ENCODE data around the gene ZNF32.
"Not testable (repeated sequence)": the region's sequence is repeated elsewhere in the genome, so short reads cannot be mapped to it uniquely, and the experiment has no call there.

ZNF32 gene

GRCh38 chr10:43622038-43622437 is 26.6 kb downstream of the ZNF32 start:
- DNase-seq = no peak

GRCh38 chr10:43619368-43619767 is 29.3 kb downstream of the ZNF32 start:
- no peak for DNase-seq

- no peak for DNase-seq
These were observed 31.8 kb downstream of the ZNF32 start for GRCh38 chr10:43616697-43617370.

- no peak for DNase-seq
These were observed 38.0 kb downstream of the ZNF32 start for GRCh38 chr10:43610636-43611035.

GRCh38 chr10:43607199-43607573 is 41.5 kb downstream of the ZNF32 start:
- no peak for DNase-seq

GRCh38 chr10:43606323-43607198 is 42.1 kb downstream of the ZNF32 start, which contains the start of gene ZNF485:
ZNF485 (plus strand) TSS chr10:43606438; CDS start chr10:43607051, 613 bp downstream.
- peak; percentile 61 for DNase-seq

GRCh38 chr10:43605850-43606322 is 42.8 kb downstream of the ZNF32 start:
- DNase-seq = no peak

GRCh38 chr10:43601576-43601975 is 47.1 kb downstream of the ZNF32 start:
- DNase-seq = not testable (repeated sequence)

GRCh38 chr10:43599333-43599732 is 49.3 kb downstream of the ZNF32 start:
- DNase-seq = no peak

- no peak for DNase-seq
These were observed 50.2 kb downstream of the ZNF32 start for GRCh38 chr10:43598446-43598845.

- DNase-seq = no peak
These were observed 52.1 kb downstream of the ZNF32 start for GRCh38 chr10:43596546-43596945.

- DNase-seq = no peak
These were observed 52.9 kb downstream of the ZNF32 start for GRCh38 chr10:43595739-43596298.

GRCh38 chr10:43594944-43595589 is 53.6 kb downstream of the ZNF32 start:
- DNase-seq = peak; percentile 8
